T follicular helper cell (primary cell): Measurements from ENCODE around the gene NEUROG3.

Experiments used
- DNase-seq: peaks from one replicate; pipeline ENCODE4 v3.0.0-alpha.2; 2020; ENCODE audit warnings: low read depth
- total RNA-seq, 2 experiments: gene quantifications; one replicate each; lab custom pipeline; 2026; lab: John Stamatoyannopoulos, UW

The NEUROG3 gene
- 0 reads per million in 2 experiments for total RNA-seq

- DNase-seq = no peak
These were observed at the start of gene NEUROG3 for GRCh38 chr10:69573056-69573806. TSS of gene NEUROG3 (minus strand) at chr10:69573422. CDS start at chr10:69573043, 379 bp downstream.

GRCh38 chr10:69620625-69621024 lies 47.4 kb upstream of the NEUROG3 start:
- no peak for DNase-seq

GRCh38 chr10:69619626-69620025 lies 46.4 kb upstream of the NEUROG3 start:
- no peak for DNase-seq

GRCh38 chr10:69618746-69619145 lies 45.5 kb upstream of the NEUROG3 start:
- DNase-seq = no peak

- DNase-seq = no peak
These were observed 43.1 kb upstream of the NEUROG3 start for GRCh38 chr10:69616358-69616757.

- no peak for DNase-seq
These were observed 40.9 kb upstream of the NEUROG3 start for GRCh38 chr10:69614130-69614529.

GRCh38 chr10:69612760-69613159 lies 39.5 kb upstream of the NEUROG3 start:
- no peak for DNase-seq

GRCh38 chr10:69609077-69609476 lies 35.9 kb upstream of the NEUROG3 start:
- DNase-seq = no peak

- DNase-seq = no peak
These were observed 27.6 kb upstream of the NEUROG3 start for GRCh38 chr10:69600761-69601330.

- DNase-seq = no peak
These were observed 15.1 kb upstream of the NEUROG3 start for GRCh38 chr10:69588358-69588757.

GRCh38 chr10:69584624-69585023 lies 11.4 kb upstream of the NEUROG3 start:
- no peak for DNase-seq

- DNase-seq = no peak
These were observed 9.9 kb upstream of the NEUROG3 start for GRCh38 chr10:69583106-69583505.

GRCh38 chr10:69580435-69580834 lies 7.2 kb upstream of the NEUROG3 start:
- no peak for DNase-seq

GRCh38 chr10:69579464-69580060 lies 6.3 kb upstream of the NEUROG3 start:
- no peak for DNase-seq

- no peak for DNase-seq
These were observed 5.3 kb upstream of the NEUROG3 start for GRCh38 chr10:69578508-69578991.

- DNase-seq = no peak
These were observed 4.3 kb upstream of the NEUROG3 start for GRCh38 chr10:69577268-69578232.

GRCh38 chr10:69576334-69577011 lies 3.3 kb upstream of the NEUROG3 start:
- no peak for DNase-seq

GRCh38 chr10:69575164-69575722 lies 2.0 kb upstream of the NEUROG3 start:
- DNase-seq = no peak

GRCh38 chr10:69574571-69574978 lies 1.4 kb upstream of the NEUROG3 start:
- DNase-seq = no peak

- no peak for DNase-seq
These were observed 815 bp downstream of the NEUROG3 start for GRCh38 chr10:69572159-69573055.
